Measurements from ENCODE around the gene ACAP2.

ACAP2 gene

GRCh38 chr3:195249858-195250464 lies 192.9 kb downstream of the ACAP2 start:
- TF ChIP-seq, protein P1, sequence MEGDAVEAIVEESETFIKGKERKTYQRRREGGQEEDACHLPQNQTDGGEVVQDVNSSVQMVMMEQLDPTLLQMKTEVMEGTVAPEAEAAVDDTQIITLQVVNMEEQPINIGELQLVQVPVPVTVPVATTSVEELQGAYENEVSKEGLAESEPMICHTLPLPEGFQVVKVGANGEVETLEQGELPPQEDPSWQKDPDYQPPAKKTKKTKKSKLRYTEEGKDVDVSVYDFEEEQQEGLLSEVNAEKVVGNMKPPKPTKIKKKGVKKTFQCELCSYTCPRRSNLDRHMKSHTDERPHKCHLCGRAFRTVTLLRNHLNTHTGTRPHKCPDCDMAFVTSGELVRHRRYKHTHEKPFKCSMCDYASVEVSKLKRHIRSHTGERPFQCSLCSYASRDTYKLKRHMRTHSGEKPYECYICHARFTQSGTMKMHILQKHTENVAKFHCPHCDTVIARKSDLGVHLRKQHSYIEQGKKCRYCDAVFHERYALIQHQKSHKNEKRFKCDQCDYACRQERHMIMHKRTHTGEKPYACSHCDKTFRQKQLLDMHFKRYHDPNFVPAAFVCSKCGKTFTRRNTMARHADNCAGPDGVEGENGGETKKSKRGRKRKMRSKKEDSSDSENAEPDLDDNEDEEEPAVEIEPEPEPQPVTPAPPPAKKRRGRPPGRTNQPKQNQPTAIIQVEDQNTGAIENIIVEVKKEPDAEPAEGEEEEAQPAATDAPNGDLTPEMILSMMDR (IDR thresholded peaks at IDR 0.05), result no peak
- H2AFZ ChIP-seq, result no peak overlapping the region
- no peak overlapping the region for H3K4me2 ChIP-seq (ENCODE audit: low read length)
- no peak overlapping the region for H3K4me3 ChIP-seq (ENCODE audit: low read depth, low read length)
- H3K79me2 ChIP-seq, result peaks cover 52% of the 10 kb centered on the region
- H3K4me1 ChIP-seq, result peaks cover 6% of the 10 kb centered on the region
- H3K9ac ChIP-seq, result no peak overlapping the region
- no peak overlapping the region for H3K27ac ChIP-seq
- H3K9me3 ChIP-seq (ENCODE audit: control insufficient read depth, low read length), result no peaks in the 10 kb centered on the region
- no peaks in the 10 kb centered on the region for H3K36me3 ChIP-seq (ENCODE audit: control insufficient read depth, insufficient read depth, low read length)
- no peaks in the 10 kb centered on the region for H3K27me3 ChIP-seq (ENCODE audit: control insufficient read depth, insufficient read depth, low read length)

DNA sequence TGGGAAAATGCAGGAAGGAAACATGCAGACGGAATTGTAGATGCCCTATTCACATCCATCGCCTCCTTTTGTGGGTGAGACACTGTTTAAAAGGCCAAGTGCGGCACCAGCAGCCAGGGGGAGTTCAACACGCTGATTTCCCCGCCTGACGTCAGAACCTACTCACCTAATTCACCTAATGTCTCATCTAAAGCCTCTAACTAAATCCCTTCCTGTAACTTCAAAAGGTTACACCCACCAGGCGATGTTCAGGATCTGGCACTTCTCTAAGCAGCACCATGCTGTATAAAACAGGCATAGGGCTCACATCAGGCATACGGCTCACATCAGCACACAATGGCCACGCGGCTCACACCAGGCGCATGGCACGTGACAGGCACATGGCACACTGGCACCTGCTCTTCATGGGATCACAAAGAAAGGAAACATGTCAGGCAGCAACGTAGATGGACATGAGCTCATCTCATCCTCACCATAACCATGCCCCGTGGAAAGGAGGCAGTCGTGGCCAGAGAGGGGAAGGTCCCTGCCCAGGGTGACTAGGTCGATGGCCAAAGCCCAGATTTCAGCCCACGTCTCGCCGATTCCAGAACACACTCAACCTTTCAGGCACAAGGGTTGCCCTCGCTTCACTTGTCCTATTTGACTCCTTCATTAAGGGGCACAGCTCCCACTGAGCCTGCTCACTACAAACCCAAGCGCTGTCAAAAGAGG lies 193.6 kb downstream of the ACAP2 start:
- Histone ChIP-seq H3K27me3 (ENCODE audit: control insufficient read depth, insufficient read depth, low read length) (no peaks in the 10 kb centered on the region), H3K4me1 (peaks cover 9% of the 10 kb centered on the region), H3K4me3 (ENCODE audit: low read depth, low read length) (no peak overlapping the region), H2AFZ (no peak overlapping the region), H3K9me3 (ENCODE audit: control insufficient read depth, low read length) (no peaks in the 10 kb centered on the region), H3K9ac (no peak overlapping the region), H3K79me2 (peaks cover 50% of the 10 kb centered on the region), H3K4me2 (ENCODE audit: low read length) (no peak overlapping the region), H3K36me3 (ENCODE audit: control insufficient read depth, insufficient read depth, low read length) (no peaks in the 10 kb centered on the region), H3K27ac (no peak overlapping the region)
- TF ChIP-seq, protein P1 (IDR thresholded peaks at IDR 0.05), result no peak

GRCh38 chr3:195248281-195248680 lies 194.5 kb downstream of the ACAP2 start:
- TF ChIP-seq, protein P1 (IDR thresholded peaks at IDR 0.05), result no peak
- H3K4me2 ChIP-seq (ENCODE audit: low read length), result no peak overlapping the region
- H3K4me3 ChIP-seq (ENCODE audit: low read depth, low read length), result no peak overlapping the region
- H3K36me3 ChIP-seq (ENCODE audit: control insufficient read depth, insufficient read depth, low read length), result no peaks in the 10 kb centered on the region
- H3K79me2 ChIP-seq, result peaks cover 43% of the 10 kb centered on the region
- H3K9me3 ChIP-seq (ENCODE audit: control insufficient read depth, low read length), result no peaks in the 10 kb centered on the region
- no peaks in the 10 kb centered on the region for H3K27me3 ChIP-seq (ENCODE audit: control insufficient read depth, insufficient read depth, low read length)
- no peak overlapping the region for H3K9ac ChIP-seq
- H3K27ac ChIP-seq, result no peak overlapping the region
- peaks cover 17% of the 10 kb centered on the region for H3K4me1 ChIP-seq
- no peak overlapping the region for H2AFZ ChIP-seq

- H3K4me2 ChIP-seq (ENCODE audit: low read length), result no peak overlapping the region
- H3K9ac ChIP-seq, result no peak overlapping the region
- H3K36me3 ChIP-seq (ENCODE audit: control insufficient read depth, insufficient read depth, low read length), result no peaks in the 10 kb centered on the region
- no peak overlapping the region for H3K4me3 ChIP-seq (ENCODE audit: low read depth, low read length)
- peaks cover 13% of the 10 kb centered on the region for H3K4me1 ChIP-seq
- H3K27ac ChIP-seq, result no peak overlapping the region
- H2AFZ ChIP-seq, result no peak overlapping the region
- TF ChIP-seq, protein P1 (IDR thresholded peaks at IDR 0.05), result no peak
- H3K27me3 ChIP-seq (ENCODE audit: control insufficient read depth, insufficient read depth, low read length), result no peaks in the 10 kb centered on the region
- H3K9me3 ChIP-seq (ENCODE audit: control insufficient read depth, low read length), result no peaks in the 10 kb centered on the region
- H3K79me2 ChIP-seq, result peaks cover 45% of the 10 kb centered on the region
Observed at GRCh38 chr3:195247863-195248189, 195.0 kb downstream of the ACAP2 start.
